ENCODE results near the gene GPR142.
"Not testable (repeated sequence)": the region's sequence is repeated elsewhere in the genome, so short reads cannot be mapped to it uniquely, and the experiment has no call there.

Gene GPR142

DNA sequence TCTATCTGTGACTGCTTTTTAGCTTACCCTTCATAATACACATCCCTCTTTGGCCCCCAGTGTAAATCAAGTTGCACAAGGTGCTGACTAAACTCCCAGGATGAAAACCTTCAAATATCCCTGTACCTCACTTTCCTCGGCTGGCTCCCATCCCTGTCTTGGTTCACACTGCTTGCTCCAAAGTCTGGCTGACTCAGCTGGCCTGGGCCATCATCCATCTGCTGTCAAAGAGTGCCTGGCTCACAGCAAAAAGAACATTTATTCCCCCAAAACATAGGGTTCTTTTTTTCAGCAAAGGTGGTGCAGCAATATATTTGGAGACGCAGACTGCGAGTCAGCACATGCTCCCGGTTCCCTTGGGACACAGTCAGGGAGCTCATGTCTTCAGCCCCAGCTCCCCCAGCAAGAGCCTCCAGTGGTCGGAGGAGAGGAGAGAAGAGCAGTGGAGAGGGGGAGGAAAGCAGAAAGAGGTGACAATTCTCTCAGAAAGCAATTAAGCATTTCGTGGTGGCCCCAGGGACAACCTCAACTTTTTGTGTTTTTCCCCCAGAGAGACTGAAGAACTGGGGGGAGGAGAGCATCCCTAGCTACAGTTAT lies 26.1 kb downstream of the GPR142 start:
- no peak for DNase-seq (ENCODE audit: low read depth, low spot score)

GRCh38 chr17:74394275-74394950 lies 27.1 kb downstream of the GPR142 start:
- DNase-seq (ENCODE audit: low read depth, low spot score), result no peak

- no peak for DNase-seq (ENCODE audit: low read depth, low spot score)
Observed at GRCh38 chr17:74394977-74395376, 27.7 kb downstream of the GPR142 start.

- no peak for DNase-seq (ENCODE audit: low read depth, low spot score)
Observed at GRCh38 chr17:74396567-74396966, 29.3 kb downstream of the GPR142 start.

DNA sequence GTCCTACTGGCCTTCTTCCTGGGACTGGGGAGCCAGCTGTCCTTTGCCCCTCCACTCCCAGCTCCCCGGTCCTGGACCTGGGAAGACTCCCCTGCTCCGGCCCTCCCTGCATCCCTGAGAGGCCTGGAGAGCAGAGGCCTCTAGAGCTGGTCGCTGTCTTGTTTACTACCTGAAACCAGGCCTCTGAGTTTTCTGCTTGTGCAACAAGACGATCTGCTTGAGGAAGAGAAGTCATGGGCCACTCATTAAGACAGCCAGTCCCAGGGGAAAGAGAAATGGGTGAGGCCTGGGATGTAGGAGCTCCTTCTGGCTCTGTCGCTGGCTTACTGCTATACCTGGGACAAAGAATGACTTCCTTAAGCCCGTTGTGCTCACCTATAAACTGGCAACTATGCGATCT lies 34.7 kb downstream of the GPR142 start:
- no peak for DNase-seq (ENCODE audit: low read depth, low spot score)

DNA sequence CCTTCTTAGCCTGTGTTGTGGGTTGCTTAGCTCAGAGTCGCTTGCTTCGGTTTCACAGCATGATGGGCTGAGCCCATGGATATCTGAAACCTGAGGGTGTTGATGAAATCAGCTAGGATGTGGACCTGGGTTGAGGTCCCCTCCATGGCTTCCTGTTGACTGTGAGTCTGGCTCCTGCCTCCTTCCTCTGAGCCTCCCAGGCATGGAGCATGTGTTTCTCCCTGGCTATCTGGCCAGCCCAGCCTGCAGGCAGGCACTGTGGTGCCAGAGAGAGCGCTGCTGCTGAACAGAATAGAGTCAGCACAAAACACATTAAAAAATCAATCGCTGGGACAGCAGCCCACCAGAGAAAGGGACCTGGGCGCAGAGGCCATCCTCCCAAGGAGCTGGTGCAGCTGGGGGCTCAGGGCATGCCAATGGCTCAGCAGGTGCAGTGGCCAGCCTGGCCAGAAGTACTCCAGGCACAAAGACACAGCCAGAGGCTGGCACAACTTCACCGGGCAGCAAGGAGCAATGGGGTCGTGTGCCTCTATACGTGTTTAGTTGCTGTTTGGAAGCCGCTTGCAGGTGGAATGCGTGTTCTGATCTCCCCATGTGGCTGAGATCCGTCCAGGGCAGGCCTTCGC lies 36.3 kb downstream of the GPR142 start:
- DNase-seq (ENCODE audit: low read depth, low spot score), result no peak

GRCh38 chr17:74404218-74404617 lies 36.9 kb downstream of the GPR142 start:
- no peak for DNase-seq (ENCODE audit: low read depth, low spot score)

GRCh38 chr17:74404789-74405188 lies 37.5 kb downstream of the GPR142 start:
- no peak for DNase-seq (ENCODE audit: low read depth, low spot score)

GRCh38 chr17:74405311-74405710 lies 38.0 kb downstream of the GPR142 start:
- DNase-seq (ENCODE audit: low read depth, low spot score), result not testable (repeated sequence)

- no peak for DNase-seq (ENCODE audit: low read depth, low spot score)
Observed at GRCh38 chr17:74407384-74407783, 40.1 kb downstream of the GPR142 start.

- DNase-seq (ENCODE audit: low read depth, low spot score), result no peak
Observed at GRCh38 chr17:74408262-74408661, 41.0 kb downstream of the GPR142 start.

DNA sequence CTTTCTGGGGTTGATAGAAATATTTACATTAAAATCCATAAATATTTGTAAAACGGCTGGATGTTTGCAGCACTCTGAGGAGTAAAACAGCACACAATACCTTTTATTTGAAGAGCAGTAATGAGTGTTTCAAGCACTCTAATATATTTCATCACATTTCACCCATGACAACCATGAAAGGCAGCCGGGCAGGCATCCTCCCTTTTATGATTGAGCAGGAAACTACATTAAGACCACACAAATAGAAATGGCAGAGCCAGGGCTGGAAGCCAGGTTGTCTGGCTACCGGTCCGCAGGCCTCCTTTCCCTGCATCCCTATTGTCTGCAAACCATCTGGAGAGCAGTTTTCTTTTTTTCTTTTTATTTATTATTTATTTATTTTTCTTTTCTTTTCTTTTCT lies 41.5 kb downstream of the GPR142 start:
- DNase-seq (ENCODE audit: low read depth, low spot score), result no peak

GRCh38 chr17:74410001-74410443 lies 42.7 kb downstream of the GPR142 start:
- no peak for DNase-seq (ENCODE audit: low read depth, low spot score)

DNA sequence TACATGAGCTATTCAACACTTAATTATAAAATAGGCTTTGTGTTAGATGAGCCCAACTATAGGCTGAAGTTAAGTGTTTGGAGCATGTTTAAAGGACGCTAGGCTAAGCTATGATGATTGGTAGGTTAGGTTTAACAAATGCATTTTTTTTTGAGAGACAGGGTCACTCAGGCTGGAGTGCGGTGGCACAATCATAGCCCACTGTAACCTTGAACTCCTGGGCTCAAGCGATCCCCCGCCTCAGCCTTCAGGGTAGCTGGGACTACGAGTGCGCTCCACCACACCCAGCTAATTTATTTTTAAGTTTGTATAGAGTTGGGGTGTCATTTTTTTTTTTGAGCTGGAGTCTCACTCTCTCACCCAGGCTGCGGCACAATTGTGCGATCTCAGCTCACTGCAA lies 45.3 kb downstream of the GPR142 start:
- DNase-seq (ENCODE audit: low read depth, low spot score), result no peak

DNA sequence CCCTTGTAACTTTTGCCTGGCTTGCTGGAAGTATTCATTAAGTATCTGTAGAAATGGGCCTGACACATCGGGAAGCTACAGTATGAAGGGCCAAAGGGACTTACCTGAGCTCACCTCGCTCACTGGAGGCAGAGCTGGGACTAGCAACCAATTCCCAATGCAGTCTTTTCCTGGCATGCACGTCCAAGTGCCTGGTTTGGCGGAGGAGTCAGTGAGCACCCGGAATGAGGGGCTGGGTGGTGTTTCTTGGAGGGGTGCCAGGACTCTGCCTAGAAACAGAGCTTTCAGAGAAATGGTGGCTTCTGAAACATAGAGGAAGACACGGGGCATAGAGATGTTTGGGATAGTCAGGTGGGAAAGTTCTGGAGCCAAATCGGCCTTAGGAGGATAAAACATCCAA lies 46.2 kb downstream of the GPR142 start:
- DNase-seq (ENCODE audit: low read depth, low spot score), result no peak

- no peak for DNase-seq (ENCODE audit: low read depth, low spot score)
Observed at GRCh38 chr17:74414510-74414909, 47.2 kb downstream of the GPR142 start.

- no peak for DNase-seq (ENCODE audit: low read depth, low spot score)
Observed at GRCh38 chr17:74415608-74416396, 48.5 kb downstream of the GPR142 start.

- DNase-seq (ENCODE audit: low read depth, low spot score), result no peak
Observed at GRCh38 chr17:74417178-74418045, 50.1 kb downstream of the GPR142 start.

DNA sequence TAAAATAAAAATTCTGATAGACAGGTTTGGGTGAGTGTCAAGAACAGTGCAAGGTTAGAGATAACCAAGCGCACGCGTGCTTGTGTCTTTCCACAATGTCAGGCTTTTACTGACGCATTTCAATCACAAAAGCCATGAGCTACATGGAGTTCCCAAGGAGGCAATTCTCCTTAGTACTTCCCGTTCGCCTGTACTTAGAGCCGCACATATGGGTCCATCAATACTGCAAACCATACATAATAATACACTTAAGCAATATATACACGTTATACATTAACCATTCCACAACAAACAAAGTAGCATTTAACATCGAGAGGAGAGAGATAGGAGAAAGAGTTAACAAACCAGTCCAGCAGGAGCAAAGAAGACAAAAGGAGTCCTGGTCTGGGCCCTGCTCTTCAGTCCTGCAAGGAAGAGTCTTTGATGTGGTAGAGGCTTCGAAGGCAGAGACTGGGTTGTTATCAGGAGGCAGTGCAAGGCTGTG lies 52.7 kb downstream of the GPR142 start:
- no peak for DNase-seq (ENCODE audit: low read depth, low spot score)
